Measurements from ENCODE around the gene FAM187B. TPM values are rescaled to one million over a fixed set of nuclear protein-coding genes. Genes with fewer than 3 reads are reported as not detected.

The FAM187B gene
- total RNA-seq, 1 donor from 2014 or later: not detected

- H2AFZ ChIP-seq (ENCODE audit: low read depth, low read length): no peak overlapping the region
- no peaks in the 10 kb centered on the region for H3K9me3 Mint-ChIP-seq (ENCODE audit: unreplicated experiment)
- H3K27me3 Mint-ChIP-seq (ENCODE audit: low read depth, unreplicated experiment): no peaks in the 10 kb centered on the region
- no peaks in the 10 kb centered on the region for H3K79me2 ChIP-seq (ENCODE audit: insufficient read depth, low read length)
- DNase-seq (ENCODE audit: low read depth): no peak
- H3K4me2 ChIP-seq (ENCODE audit: low read length): no peak overlapping the region
- H4K20me1 ChIP-seq (ENCODE audit: insufficient read depth, low read length): no peaks in the 10 kb centered on the region
- H3K4me3 ChIP-seq (ENCODE audit: insufficient read depth, low read depth, low read length): no peak overlapping the region
- H3K27ac Mint-ChIP-seq (ENCODE audit: unreplicated experiment): no peak overlapping the region
- no peak overlapping the region for H3K27ac ChIP-seq (ENCODE audit: low read depth, low read length)
- peaks cover 5% of the 10 kb centered on the region for H3K4me1 Mint-ChIP-seq (ENCODE audit: low read depth, unreplicated experiment)
- H3K9me3 ChIP-seq (ENCODE audit: insufficient read depth, low read depth, low read length): no peaks in the 10 kb centered on the region
- peaks cover 2% of the 10 kb centered on the region for H3K27me3 ChIP-seq (ENCODE audit: insufficient read depth, low read length)
- no peak overlapping the region for H3K9ac ChIP-seq (ENCODE audit: low read length)
- TF ChIP-seq CTCF (IDR thresholded peaks at IDR 0.05; ENCODE audit: insufficient read depth, low read depth, low read length): no peak
- TF ChIP-seq EZH2 (IDR thresholded peaks at IDR 0.05; ENCODE audit: insufficient read depth, low read length): no peak
- no peaks in the 10 kb centered on the region for H3K4me1 ChIP-seq (ENCODE audit: insufficient read depth, low read length)
- H3K4me3 Mint-ChIP-seq (ENCODE audit: unreplicated experiment): no peak overlapping the region
- FAIRE-seq: no peak
- no peaks in the 10 kb centered on the region for H3K36me3 Mint-ChIP-seq (ENCODE audit: low read depth, unreplicated experiment)
- no peaks in the 10 kb centered on the region for H3K36me3 ChIP-seq (ENCODE audit: insufficient read depth, low read length)
Measured at GRCh38 chr19:35260694-35261304, 32.3 kb upstream of the FAM187B start.

GRCh38 chr19:35257113-35257461 is 28.5 kb upstream of the FAM187B start:
- Histone ChIP-seq H3K79me2 (ENCODE audit: insufficient read depth, low read length) (no peaks in the 10 kb centered on the region), H3K4me1 (ENCODE audit: insufficient read depth, low read length) (no peaks in the 10 kb centered on the region)
- FAIRE-seq: no peak

More at GRCh38 chr19:35257113-35257461, 28.5 kb upstream of the FAM187B start:
- no peak for DNase-seq (ENCODE audit: low read depth)
- peaks cover 2% of the 10 kb centered on the region for H3K27me3 ChIP-seq (ENCODE audit: insufficient read depth, low read length)
- Mint-ChIP-seq H3K4me3 (ENCODE audit: unreplicated experiment) (no peak overlapping the region), H3K9me3 (ENCODE audit: unreplicated experiment) (no peaks in the 10 kb centered on the region), H3K27me3 (ENCODE audit: low read depth, unreplicated experiment) (no peaks in the 10 kb centered on the region), H3K27ac (ENCODE audit: unreplicated experiment) (no peak overlapping the region), H3K4me1 (ENCODE audit: low read depth, unreplicated experiment) (no peaks in the 10 kb centered on the region), H3K36me3 (ENCODE audit: low read depth, unreplicated experiment) (peaks cover under 1% of the 10 kb centered on the region)
- H3K27ac ChIP-seq (ENCODE audit: low read depth, low read length): no peak overlapping the region
- H3K36me3 ChIP-seq (ENCODE audit: insufficient read depth, low read length): no peaks in the 10 kb centered on the region
- H4K20me1 ChIP-seq (ENCODE audit: insufficient read depth, low read length): no peaks in the 10 kb centered on the region
- no peak overlapping the region for H3K9ac ChIP-seq (ENCODE audit: low read length)
- H2AFZ ChIP-seq (ENCODE audit: low read depth, low read length): no peak overlapping the region
- TF ChIP-seq CTCF (IDR thresholded peaks at IDR 0.05; ENCODE audit: insufficient read depth, low read depth, low read length): no peak
- no peak for TF ChIP-seq EZH2 (IDR thresholded peaks at IDR 0.05; ENCODE audit: insufficient read depth, low read length)
- no peaks in the 10 kb centered on the region for H3K9me3 ChIP-seq (ENCODE audit: insufficient read depth, low read depth, low read length)
- H3K4me3 ChIP-seq (ENCODE audit: insufficient read depth, low read depth, low read length): no peak overlapping the region
- no peak overlapping the region for H3K4me2 ChIP-seq (ENCODE audit: low read length)

All from astrocyte (in vitro differentiated cells and primary cell).